Stimulated activated CD8-positive, alpha-beta memory T cell treated with anti-CD3 and anti-CD28 coated beads, Interleukin-15, amount 100 ng/mL, for 24 hours (primary cell): ENCODE measurements around the gene PTGFRN.

ENCODE experiments used
- DNase-seq: peaks from one replicate; pipeline ENCODE4 v3.0.0-alpha.2; 2020; ENCODE audit warnings: low read depth

The PTGFRN gene

GRCh38 chr1:117001254-117001927 is 91.7 kb downstream of the PTGFRN start, which contains the start of gene CD101:
CD101 (plus strand) TSS chr1:117001760; CDS start chr1:117001818, 58 bp downstream.
- DNase-seq: no peak

DNA sequence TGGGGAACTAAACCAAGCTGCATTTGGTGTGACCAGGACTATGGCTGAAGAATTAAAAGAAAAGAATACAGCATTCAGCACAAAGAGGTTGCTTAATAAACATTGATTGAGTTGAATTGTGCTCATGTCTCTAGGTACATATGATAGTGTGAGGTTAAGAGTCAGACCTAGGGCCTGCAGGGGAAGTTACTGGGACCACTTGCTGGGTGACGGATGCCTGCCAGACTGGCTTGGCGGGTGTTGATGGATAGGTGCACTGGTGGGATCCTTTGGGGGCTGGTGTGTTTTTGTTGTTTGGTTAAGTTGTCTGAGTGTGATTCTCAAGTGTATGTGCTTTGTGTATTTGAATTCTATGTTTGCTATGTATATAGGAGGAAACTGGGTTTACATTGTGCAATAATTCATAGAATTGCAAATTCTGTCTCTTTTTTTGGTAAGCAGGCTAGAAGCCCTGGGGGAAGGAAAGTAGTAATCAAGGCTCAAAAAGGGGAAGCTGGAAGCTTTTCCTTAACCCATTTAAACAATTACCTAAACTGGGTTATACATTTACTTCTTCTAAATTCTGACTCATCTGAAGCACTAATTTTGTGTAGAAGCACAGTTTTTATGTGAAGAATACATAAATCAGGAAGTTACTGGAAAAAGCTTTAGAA is 93.6 kb downstream of the PTGFRN start:
- DNase-seq: no peak

GRCh38 chr1:117007719-117008013 is 98.0 kb downstream of the PTGFRN start:
- DNase-seq: no peak

- DNase-seq: no peak
Observed at GRCh38 chr1:117008656-117009055, 98.9 kb downstream of the PTGFRN start.

DNA sequence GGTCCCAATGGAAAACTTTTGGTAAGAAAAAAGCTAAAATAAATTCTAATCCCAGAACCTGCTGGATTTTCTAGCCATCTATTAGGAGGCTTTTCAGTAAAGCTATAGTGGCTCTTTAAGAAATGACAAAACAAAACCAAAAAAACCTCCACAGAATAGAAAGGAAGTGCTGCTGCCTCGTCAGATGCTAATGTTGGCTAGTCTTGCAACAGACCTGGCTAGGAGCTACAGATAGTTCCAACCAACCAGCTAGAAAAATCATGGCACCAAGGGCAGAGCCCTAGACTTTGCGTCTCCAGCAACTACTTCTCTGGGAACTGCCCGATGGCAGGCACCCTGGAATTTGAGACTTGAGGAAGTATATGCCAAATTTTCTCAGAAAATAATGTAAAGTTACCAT is 99.4 kb downstream of the PTGFRN start:
- DNase-seq: no peak

GRCh38 chr1:117010310-117010969 is 100.7 kb downstream of the PTGFRN start:
- no peak for DNase-seq

DNA sequence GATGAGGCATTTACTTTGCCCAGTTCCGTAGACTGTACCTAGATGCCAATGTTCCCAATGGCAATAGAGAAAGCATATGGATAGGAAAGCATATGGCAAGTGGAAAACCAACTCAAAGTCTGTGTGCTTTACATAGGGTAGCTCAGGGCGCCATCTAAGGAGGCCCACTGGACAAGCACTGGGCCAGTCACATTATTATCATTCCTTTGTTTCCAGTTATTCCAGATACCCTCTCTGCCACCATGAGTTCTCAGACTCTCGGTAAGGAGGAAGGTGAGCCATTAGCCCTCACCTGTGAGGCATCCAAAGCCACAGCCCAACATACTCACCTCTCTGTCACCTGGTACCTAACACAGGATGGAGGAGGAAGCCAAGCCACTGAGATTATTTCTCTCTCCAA is 101.6 kb downstream of the PTGFRN start:
- no peak for DNase-seq

DNA sequence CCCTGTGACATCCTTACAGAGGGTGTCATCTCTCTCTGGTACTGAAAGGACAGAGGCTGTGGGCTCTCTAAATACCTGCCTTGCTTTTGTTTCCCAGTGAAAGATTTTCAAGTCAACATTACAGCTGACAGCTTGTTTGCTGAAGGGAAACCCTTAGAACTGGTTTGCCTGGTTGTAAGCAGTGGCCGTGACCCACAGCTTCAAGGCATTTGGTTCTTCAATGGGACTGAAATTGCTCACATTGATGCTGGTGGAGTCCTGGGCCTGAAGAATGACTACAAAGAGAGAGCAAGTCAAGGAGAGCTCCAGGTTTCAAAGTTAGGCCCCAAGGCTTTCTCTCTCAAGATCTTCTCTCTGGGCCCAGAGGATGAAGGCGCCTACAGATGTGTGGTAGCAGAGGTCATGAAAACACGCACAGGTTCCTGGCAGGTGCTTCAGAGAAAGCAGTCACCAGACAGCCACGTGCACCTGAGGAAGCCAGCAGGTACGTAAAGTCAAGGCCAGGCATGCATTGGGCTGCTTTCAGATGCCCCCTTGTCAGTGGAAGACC is 103.7 kb downstream of the PTGFRN start:
- DNase-seq: no peak

DNA sequence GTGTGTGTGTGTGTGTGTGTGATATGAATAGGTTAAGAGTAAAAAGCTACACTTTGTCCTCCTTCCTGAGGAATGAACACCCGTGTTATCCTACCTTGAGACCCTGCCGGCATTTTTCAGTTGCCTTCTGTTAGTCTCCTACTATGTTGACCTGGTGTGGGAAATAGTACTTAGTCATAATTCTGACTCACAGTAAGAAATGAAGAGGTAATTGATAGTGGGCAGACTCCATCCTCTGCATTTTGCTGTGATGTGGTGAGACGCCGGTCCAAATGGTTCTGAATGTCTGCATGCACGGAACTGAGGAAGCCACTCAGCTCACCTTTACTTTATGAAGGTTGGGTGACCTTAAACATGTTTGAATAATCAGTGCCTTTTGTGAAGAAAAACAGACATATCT is 104.5 kb downstream of the PTGFRN start:
- DNase-seq: no peak

GRCh38 chr1:117015724-117016123 is 106.0 kb downstream of the PTGFRN start:
- no peak for DNase-seq

DNA sequence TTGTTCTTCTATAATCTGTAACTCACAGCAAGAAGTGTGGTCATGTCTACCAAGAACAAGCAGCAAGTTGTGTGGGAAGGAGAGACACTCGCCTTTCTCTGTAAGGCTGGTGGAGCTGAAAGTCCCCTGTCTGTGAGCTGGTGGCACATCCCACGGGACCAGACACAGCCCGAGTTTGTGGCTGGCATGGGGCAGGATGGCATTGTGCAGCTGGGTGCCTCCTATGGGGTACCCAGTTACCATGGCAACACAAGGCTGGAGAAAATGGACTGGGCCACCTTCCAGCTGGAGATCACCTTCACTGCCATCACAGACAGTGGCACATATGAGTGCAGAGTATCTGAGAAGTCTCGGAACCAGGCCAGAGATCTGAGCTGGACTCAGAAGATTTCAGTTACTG is 107.3 kb downstream of the PTGFRN start:
- DNase-seq: no peak

DNA sequence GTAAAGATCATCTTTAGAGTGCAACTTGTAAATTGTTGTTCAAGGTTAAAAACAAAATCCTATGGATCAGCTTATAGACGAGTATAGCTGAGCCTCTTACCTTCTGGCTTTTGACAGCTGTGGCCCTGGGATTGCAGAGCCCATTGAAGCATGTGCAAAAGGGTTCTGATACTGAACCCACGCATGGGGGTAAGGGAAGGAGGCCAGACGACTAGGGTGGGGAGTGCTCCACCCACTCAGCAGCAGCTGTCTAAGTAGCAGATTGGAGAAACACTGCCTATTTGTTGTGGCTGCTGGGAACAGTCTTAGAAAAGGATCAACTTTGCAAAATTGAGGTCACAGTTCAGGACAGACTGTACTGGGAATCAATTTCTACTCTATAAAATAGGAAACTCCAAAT is 107.9 kb downstream of the PTGFRN start:
- DNase-seq: no peak

DNA sequence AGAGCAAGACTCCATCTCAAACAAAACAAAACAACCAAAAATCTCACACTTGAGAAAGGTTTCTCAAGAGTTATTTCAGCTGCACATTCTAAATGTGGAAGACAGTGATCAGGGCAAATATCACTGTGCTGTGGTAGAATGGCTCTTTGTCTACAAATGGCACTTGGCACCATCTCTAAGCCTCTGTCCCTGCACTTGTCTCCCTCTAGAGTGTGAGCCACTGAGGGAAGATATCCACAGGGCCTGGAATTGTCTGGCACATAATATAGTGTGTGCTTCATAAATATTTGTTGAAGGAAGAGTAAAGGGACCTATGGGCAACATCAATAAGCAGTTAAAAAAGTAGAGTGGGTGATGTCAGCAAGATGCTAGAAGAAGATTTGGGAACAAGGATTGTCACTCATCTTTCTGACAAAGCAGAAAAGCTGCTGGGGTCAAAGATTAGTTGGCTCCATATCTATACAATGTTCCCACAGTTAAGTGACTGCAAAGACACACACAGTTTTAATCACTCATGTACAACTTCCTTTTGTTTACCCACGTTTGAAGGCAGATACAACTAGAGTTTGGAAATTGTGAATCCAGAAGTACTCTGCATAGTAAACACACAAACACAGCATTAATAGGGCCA is 110.9 kb downstream of the PTGFRN start:
- no peak for DNase-seq

DNA sequence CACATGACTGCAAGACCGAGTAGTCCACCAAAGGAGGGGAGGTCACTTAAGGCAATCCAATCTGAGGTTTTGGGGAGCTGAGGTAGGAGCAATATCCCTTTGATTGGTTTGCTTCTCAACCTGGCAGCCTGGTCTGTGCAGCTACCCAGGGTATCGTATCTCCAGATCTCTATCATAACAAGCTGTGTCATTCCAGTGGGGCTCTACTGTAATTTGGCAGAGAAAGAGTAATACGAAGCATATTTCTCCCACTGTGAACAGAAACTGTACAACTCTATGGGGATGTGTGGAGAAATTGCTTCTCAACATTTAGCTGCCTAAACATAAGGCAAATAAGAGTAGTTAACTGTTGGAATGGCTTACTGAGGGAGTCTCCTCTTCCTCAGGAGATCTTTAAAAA is 112.4 kb downstream of the PTGFRN start:
- DNase-seq: no peak

DNA sequence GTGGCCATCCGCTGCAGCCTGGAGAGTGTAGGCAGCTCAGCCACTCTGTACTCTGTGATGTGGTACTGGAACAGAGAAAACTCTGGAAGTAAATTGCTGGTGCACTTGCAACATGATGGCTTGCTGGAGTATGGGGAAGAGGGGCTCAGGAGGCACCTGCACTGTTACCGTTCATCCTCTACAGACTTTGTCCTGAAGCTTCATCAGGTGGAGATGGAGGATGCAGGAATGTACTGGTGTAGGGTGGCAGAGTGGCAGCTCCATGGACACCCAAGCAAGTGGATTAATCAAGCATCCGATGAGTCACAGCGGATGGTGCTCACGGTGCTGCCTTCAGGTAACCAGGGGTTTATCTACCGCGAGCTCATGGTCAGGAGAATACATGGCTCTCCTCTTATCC is 115.9 kb downstream of the PTGFRN start:
- no peak for DNase-seq

DNA sequence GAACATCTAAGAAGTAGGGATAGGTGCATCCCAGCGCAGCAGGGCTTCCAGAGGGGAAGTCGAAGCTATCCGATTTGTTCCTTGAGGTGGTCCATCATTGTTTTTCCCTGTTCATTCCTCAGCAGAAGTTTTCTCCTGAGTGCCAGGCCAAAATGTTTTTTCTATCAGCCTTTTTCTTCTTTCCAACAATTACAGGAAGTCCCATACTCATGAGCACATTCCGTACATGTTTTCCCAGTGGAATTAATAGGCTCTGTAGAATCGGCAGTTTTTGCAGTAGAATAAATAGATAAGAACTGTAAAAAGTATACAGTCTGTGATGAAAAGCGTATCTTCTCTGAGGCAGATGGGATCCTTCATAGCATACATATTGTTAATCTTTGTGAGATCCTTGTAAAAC is 116.6 kb downstream of the PTGFRN start:
- no peak for DNase-seq

GRCh38 chr1:117029685-117030084 is 120.0 kb downstream of the PTGFRN start:
- DNase-seq: no peak

GRCh38 chr1:117030271-117030877 is 120.7 kb downstream of the PTGFRN start:
- no peak for DNase-seq

DNA sequence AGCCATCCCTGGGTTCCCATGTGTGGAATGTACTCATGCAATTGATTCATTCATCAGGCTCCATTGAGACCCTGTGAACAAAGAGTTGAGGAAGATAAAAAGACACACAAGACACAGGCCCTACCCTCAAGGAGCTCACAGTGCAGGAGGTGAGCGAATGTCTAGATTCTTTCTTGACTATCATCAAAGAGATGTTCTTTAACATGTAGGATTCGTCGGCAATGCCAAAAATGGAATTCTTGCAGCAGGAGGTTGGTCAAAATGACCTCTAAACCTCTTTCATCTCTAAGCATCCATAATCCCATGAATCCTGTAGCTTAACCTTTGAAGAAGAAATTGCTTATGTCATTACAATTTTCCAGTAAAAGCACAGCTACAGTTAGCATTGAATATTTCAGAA is 122.5 kb downstream of the PTGFRN start:
- no peak for DNase-seq

DNA sequence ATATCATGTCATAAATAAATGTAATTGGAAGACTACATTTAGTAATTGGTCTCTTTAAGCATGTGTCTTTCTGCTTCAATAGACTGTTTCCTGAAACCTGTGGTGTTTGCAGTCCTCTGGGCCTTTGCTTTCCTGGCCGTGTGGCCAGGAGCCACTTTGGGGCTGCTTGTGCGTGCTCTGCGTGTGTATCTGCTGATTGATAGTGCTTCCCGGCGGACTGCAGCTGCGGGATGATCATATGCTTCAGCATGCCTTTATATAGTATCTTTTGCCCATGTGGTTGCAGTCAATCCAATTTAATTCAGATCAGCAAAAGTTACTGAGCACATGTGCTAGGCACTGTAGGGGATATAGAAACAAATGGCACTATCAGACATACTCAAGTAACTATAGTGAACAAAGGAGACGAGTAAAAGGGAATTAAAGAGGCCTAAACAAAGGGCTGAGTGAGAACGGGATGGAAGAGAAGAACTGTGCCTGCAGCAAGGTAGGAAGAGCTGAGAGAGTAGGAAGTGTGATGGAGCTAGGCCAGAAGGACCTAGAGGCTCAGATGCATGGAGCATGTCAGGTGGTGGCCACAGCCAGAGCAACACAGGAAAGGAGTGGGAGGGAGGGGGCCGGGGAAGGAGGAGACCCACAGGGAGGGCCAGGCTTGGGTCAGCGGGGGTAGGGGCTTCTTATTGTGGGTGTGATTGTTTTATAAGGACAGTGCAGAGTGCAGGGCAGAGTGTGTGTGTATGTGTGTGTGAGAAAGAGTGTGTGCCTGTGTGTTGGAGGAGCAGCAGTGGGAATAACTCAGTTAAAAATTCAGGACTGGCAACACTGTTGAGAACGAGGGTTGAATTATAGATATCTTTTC is 123.2 kb downstream of the PTGFRN start:
- DNase-seq: no peak

GRCh38 chr1:117033772-117034171 is 124.1 kb downstream of the PTGFRN start:
- no peak for DNase-seq
